DOHH2 (cell line): ENCODE measurements around the gene SPRR1A.

Experiments
- H3F3A ChIP-seq: fragments of 200-600 bp; sonication (generic), shearing (Covaris generic); 2 replicates; pipeline ENCODE4 v1.6.0; 2016; ENCODE audit warnings: antibody characterized with exemption, mild to moderate bottlenecking; ENCODE audit not compliant: control insufficient read depth, insufficient read depth
- H3K27ac ChIP-seq: fragments of 200-600 bp; sonication (generic); 2 replicates; pipeline ENCODE4 v1.5.1; 2014; ENCODE audit warnings: low read depth, mild to moderate bottlenecking, low read length, moderate library complexity
- H3K27me3 ChIP-seq: fragments of 200-600 bp; sonication (generic); 2 replicates; pipeline ENCODE4 v1.6.1; 2014; ENCODE audit warnings: mild to moderate bottlenecking, low read length, mixed read lengths; ENCODE audit not compliant: control insufficient read depth
- H3K36me3 ChIP-seq: fragments of 200-600 bp; sonication (generic); 2 replicates; pipeline ENCODE4 v1.6.1; 2014; ENCODE audit warnings: mild to moderate bottlenecking, low read length, moderate library complexity, mixed read lengths; ENCODE audit not compliant: control insufficient read depth
- H3K4me1 ChIP-seq: fragments of 200-600 bp; sonication (generic); 2 replicates; pipeline ENCODE4 v1.6.1; 2014; ENCODE audit warnings: mild to moderate bottlenecking, low read length, mixed read lengths; ENCODE audit not compliant: control insufficient read depth
- H3K4me2 ChIP-seq: fragments of 200-600 bp; sonication (generic); 2 replicates; pipeline ENCODE4 v1.6.0; 2014; ENCODE audit warnings: mild to moderate bottlenecking, low read length, moderate library complexity
- H3K4me3 ChIP-seq: fragments of 200-600 bp; sonication (generic); 2 replicates; pipeline ENCODE4 v1.5.1; 2014; ENCODE audit warnings: mild to moderate bottlenecking, low read length, mixed read lengths
- H3K79me2 ChIP-seq: fragments of 200-600 bp; sonication (generic); 2 replicates; pipeline ENCODE4 v1.6.1; 2014; ENCODE audit warnings: mild to moderate bottlenecking, low read length, mixed read lengths; ENCODE audit not compliant: control insufficient read depth
- H3K9me2 ChIP-seq: fragments of 200-600 bp; sonication (generic); replicated peaks from 2 replicates; pipeline ENCODE4 v1.6.1; 2014; ENCODE audit warnings: mild to moderate bottlenecking, low read length, mixed read lengths; ENCODE audit not compliant: control insufficient read depth
- H3K9me3 ChIP-seq: fragments of 200-600 bp; sonication (generic); 2 replicates; pipeline ENCODE4 v1.6.1; 2014; ENCODE audit warnings: antibody characterized with exemption, low read length, mixed read lengths; ENCODE audit not compliant: control insufficient read depth, insufficient read depth
- H4K20me1 ChIP-seq: fragments of 200-600 bp; sonication (generic); 2 replicates; pipeline ENCODE4 v1.6.0; 2014; ENCODE audit warnings: low read depth, mild to moderate bottlenecking, antibody characterized with exemption, low read length, moderate library complexity; ENCODE audit not compliant: control insufficient read depth, insufficient read depth
- EZH2phosphoT487 ChIP-seq: fragments of 200-600 bp; sonication (generic); IDR thresholded peaks from 2 replicates; pipeline ENCODE4 v1.6.1; 2017; ENCODE audit warnings: borderline replicate concordance, mild to moderate bottlenecking, antibody characterized with exemption, low read length, moderate library complexity, mixed read lengths
- TF ChIP-seq, protein P1 (sequence below): fragments of 200-600 bp; sonication (generic); IDR thresholded peaks from one replicate; pipeline ENCODE4 v1.5.1; 2014; ENCODE audit warnings: antibody characterized with exemption, mild to moderate bottlenecking, low read depth, low read length; ENCODE audit not compliant: poor library complexity, severe bottlenecking

Gene SPRR1A, protein sequence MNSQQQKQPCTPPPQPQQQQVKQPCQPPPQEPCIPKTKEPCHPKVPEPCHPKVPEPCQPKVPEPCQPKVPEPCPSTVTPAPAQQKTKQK

DNA sequence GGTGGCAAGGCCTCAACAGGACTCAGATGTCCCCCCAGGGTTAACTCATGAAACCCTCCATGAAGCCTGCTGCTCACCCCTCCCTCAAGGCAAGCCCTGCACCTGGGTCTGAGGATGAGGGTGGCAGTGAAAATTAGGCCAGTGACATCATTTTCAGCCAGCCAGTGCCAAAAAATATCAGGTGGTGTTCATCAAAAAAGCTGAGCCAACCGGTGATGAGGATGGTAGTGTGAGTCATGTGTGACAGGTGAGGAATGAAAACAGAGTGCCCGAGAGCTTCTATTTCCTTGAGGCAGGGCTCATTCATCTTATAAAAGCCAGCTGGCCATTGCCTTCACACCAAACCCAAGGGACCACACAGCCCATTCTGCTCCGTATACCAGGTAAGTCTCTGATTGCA lies at the start of gene SPRR1A:
TSS of gene SPRR1A (plus strand) at position 339 of the 400 bp plus-strand sequence. CDS start 1,150 bp downstream, outside the sequence.
- Histone ChIP-seq H3K27me3 (no peaks in the 10 kb centered on the region), H3K4me2 (no peak within 1 kb of the TSS), H3F3A (no peaks in the 10 kb centered on the region), H3K27ac (no peak within 1 kb of the TSS), H3K79me2 (no peaks in the 10 kb centered on the region), H3K4me1 (no peaks in the 10 kb centered on the region), H3K9me3 (no peaks in the 10 kb centered on the region), H3K9me2 (no peaks in the 10 kb centered on the region), H3K36me3 (no peaks in the 10 kb centered on the region), H4K20me1 (no peaks in the 10 kb centered on the region), H3K4me3 (no peak within 1 kb of the TSS)
- TF ChIP-seq, protein P1, sequence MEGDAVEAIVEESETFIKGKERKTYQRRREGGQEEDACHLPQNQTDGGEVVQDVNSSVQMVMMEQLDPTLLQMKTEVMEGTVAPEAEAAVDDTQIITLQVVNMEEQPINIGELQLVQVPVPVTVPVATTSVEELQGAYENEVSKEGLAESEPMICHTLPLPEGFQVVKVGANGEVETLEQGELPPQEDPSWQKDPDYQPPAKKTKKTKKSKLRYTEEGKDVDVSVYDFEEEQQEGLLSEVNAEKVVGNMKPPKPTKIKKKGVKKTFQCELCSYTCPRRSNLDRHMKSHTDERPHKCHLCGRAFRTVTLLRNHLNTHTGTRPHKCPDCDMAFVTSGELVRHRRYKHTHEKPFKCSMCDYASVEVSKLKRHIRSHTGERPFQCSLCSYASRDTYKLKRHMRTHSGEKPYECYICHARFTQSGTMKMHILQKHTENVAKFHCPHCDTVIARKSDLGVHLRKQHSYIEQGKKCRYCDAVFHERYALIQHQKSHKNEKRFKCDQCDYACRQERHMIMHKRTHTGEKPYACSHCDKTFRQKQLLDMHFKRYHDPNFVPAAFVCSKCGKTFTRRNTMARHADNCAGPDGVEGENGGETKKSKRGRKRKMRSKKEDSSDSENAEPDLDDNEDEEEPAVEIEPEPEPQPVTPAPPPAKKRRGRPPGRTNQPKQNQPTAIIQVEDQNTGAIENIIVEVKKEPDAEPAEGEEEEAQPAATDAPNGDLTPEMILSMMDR = no peak
- TF ChIP-seq EZH2phosphoT487 = no peak

DNA sequence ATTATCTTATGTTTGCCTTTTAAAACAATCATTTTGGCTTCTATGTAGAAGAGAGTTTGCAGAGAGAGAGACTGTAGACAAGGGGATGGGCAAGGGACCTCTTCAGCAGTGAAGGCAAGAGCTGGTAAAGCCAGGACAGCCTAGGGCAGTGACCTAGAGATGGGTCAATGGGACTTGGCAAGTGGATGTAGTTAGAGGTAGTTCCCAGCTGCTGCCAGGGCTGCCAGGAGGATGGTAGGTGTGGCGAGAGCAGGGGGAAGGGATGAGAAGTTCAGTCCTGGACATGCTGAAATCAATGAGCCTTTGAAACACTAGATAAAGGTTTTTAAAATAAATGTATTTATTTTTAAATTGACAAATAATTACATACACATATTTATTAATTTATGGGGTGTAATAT lies 43.3 kb upstream of the SPRR1A start:
- TF ChIP-seq, protein P1 = no peak
- no peak for TF ChIP-seq EZH2phosphoT487
- Histone ChIP-seq H3K4me1 (no peaks in the 10 kb centered on the region), H3K79me2 (no peaks in the 10 kb centered on the region), H3K27me3 (no peaks in the 10 kb centered on the region; the same call in 1 of the 2 replicates), H3K4me2 (no peak overlapping the region), H3K27ac (no peak overlapping the region), H3K36me3 (no peaks in the 10 kb centered on the region), H3K9me2 (no peaks in the 10 kb centered on the region), H3F3A (no peaks in the 10 kb centered on the region), H3K4me3 (no peak overlapping the region), H3K9me3 (no peaks in the 10 kb centered on the region), H4K20me1 (no peaks in the 10 kb centered on the region)

DNA sequence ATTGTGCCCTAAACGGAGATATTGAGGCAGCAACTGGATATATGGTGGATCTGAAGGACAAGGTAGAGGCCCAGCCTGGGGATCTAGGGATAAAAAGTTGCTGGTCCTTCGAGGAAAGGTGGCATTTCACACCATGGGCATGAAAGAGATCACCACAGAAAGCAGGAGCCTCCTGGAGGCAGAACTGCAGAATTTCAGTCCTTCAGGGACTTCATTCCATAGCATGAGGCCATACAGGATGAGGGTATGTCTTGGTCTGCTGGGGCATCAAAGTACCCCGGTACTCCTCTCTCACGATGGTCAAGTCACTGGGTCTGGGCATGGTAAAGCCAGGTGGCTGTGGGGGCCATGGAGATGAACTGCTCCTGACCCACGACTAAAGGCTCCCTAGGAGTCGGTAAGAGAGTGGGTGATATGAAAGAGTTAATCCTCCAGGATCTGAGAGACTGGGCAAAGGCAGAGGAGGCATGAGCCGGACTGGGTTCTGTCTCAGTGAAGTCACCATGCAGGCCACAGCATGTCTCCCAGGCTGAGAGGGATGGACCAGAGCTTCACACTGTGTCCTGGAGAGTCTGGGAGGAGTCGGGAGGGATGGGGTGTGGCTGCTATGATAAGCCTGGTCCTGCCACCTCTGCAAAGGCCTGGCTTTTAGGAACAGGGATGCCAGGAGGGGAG lies 42.7 kb upstream of the SPRR1A start:
- H3K9me2 ChIP-seq = no peaks in the 10 kb centered on the region
- H3K4me3 ChIP-seq = no peak overlapping the region
- H4K20me1 ChIP-seq = no peaks in the 10 kb centered on the region
- no peak for TF ChIP-seq EZH2phosphoT487
- TF ChIP-seq, protein P1 = no peak
- no peaks in the 10 kb centered on the region for H3K79me2 ChIP-seq
- no peaks in the 10 kb centered on the region; the same call in 1 of the 2 replicates for H3K27me3 ChIP-seq
- no peaks in the 10 kb centered on the region for H3K36me3 ChIP-seq
- no peak overlapping the region for H3K27ac ChIP-seq
- no peaks in the 10 kb centered on the region for H3K9me3 ChIP-seq
- H3F3A ChIP-seq = no peaks in the 10 kb centered on the region
- H3K4me1 ChIP-seq = no peaks in the 10 kb centered on the region
- H3K4me2 ChIP-seq = no peak overlapping the region
